ENCODE data around the gene JARID2. TPM values are rescaled to one million over a fixed set of nuclear protein-coding genes. Genes with fewer than 3 reads are reported as not detected.

Gene JARID2
- total and polyA plus RNA-seq, 9 of the 15 experiments (the other 6 are each of a cell fraction or from before 2014, with no cell fraction given): 5.0 to 29.0 (median 15.6) TPM

GRCh38 chr6:15368873-15369272 lies 123.0 kb downstream of the JARID2 start:
- Histone ChIP-seq H2AFZ (ENCODE audit: low read depth, low read length) (no peak overlapping the region), H4K20me1 (replicated peaks; ENCODE audit: control insufficient read depth, insufficient read depth, low read length) (peaks cover 50% of the 10 kb centered on the region), H3K4me1 (replicated peaks in 1 of 2; ENCODE audit: control insufficient read depth in 2 of 2, insufficient read depth in 2 of 2, low read length in 2 of 2) (peaks cover 9 to 61% of the 10 kb centered on the region in 2 experiments; a peak in 4 of 5 replicates), H3K4me2 (ENCODE audit: insufficient read depth, low read length) (peak overlapping the region; percentile 35; the same call in 1 of the 2 replicates), H3K36me3 (ENCODE audit: control insufficient read depth, insufficient read depth, low read length) (peaks cover 6% of the 10 kb centered on the region; the same call in 1 of the 3 replicates), H3K9me1 (ENCODE audit: control insufficient read depth, insufficient read depth, low read length) (no peaks in the 10 kb centered on the region), H3K4me3 (no peak overlapping the region), H3K27me3 (ENCODE audit: control insufficient read depth in 2 of 2, insufficient read depth in 2 of 2, low read length in 2 of 2) (no peaks in the 10 kb centered on the region), H3K27ac (ENCODE audit: extremely low read depth, low read depth, low read length) (no peak overlapping the region), H3K9ac (ENCODE audit: insufficient read depth in 1 of 2, low read depth in 2 of 2, low read length in 2 of 2) (no peak overlapping the region), H3K79me2 (ENCODE audit: control insufficient read depth, insufficient read depth, low read length) (peaks cover 98% of the 10 kb centered on the region), H3K9me3 (replicated peaks; ENCODE audit: control insufficient read depth, insufficient read depth, low read depth, low read length) (no peaks in the 10 kb centered on the region)
- ChIA-PET CTCF (ENCODE audit: low intra/inter-chr PET ratio) (no interaction called here), POLR2A (interaction anchor here (0.6 to 3.0 kb wide), 5 partner anchors 10 to 66 kb away, joined by 3 to 12 read pairs (median 5); no protein-coding TSS in a partner anchor)
- intact Hi-C loops (cut with micrococcal nuclease): no loop called here
- FAIRE-seq (no peak), ATAC-seq (peak; percentile 65), DNase-seq (ENCODE audit: extremely low read depth in 1 of 4, low spot score in 3 of 4) (peak in 2 of 4 experiments; percentile 37 to 60)
- 17% methylated on average over 5 of the region's 5 CpGs for WGBS (ENCODE audit: insufficient coverage, low coverage, missing lambda C conversion rate)
- in situ Hi-C loops (cut with MboI): no loop called here
- BruUV-seq (replicated peaks): no TSS peak
- no peak for TF ChIP-seq PRMT5 (CRISPR knock-in tag; IDR thresholded peaks at IDR 0.05)
- TF ChIP-seq FOXK2 (conservative IDR thresholded peaks at IDR 0.05 in 1 of 2, IDR thresholded peaks at IDR 0.05 in 1 of 2; ENCODE audit: low read depth in 2 of 2): no peak
- peak in 1 of 2 experiments; percentile 85; a peak in 2 of 4 replicates for TF ChIP-seq RCOR1 (IDR thresholded peaks at IDR 0.05; ENCODE audit: borderline replicate concordance in 1 of 2, low read depth in 2 of 2, low read length in 2 of 2)
- TF ChIP-seq CBFA2T3 (IDR thresholded peaks at IDR 0.05): peak; percentile 81
- TF ChIP-seq KLF16 (IDR thresholded peaks at IDR 0.05): peak; percentile 17; the same call in 1 of the 2 replicates
- no peak for TF ChIP-seq BRCA1 (IDR thresholded peaks at IDR 0.05)
- no peak for TF ChIP-seq BRCA1 (CRISPR knock-in tag; IDR thresholded peaks at IDR 0.05)
- no peak for TF ChIP-seq HMG20B (CRISPR knock-in tag; IDR thresholded peaks at IDR 0.05)
- TF ChIP-seq NR2F6 (CRISPR knock-in tag; IDR thresholded peaks at IDR 0.05): no peak
- TF ChIP-seq POLR3A (IDR thresholded peaks at IDR 0.05; ENCODE audit: borderline replicate concordance, extremely low read depth, insufficient read depth, insufficient read length): no peak
- TF ChIP-seq HDAC2 (IDR thresholded peaks at IDR 0.05): 0 out of 2 replicates have a peak, but pooled peaks have one; percentile 63
- no peak for TF ChIP-seq RNF219 (CRISPR knock-in tag; IDR thresholded peaks at IDR 0.05)
- TF ChIP-seq MAZ (CRISPR knock-in tag; conservative IDR thresholded peaks at IDR 0.05 in 1 of 2, IDR thresholded peaks at IDR 0.05 in 1 of 2): 0 out of 4 replicates have a peak, but pooled peaks of 1 of the 2 experiments have one; percentile 32
- no peak for TF ChIP-seq BHLHE40 (IDR thresholded peaks at IDR 0.05; ENCODE audit: low read length)
- TF ChIP-seq TCF7L2 (IDR thresholded peaks at IDR 0.05; ENCODE audit: low read depth, low read length): no peak
- no peak for TF ChIP-seq SIN3A (IDR thresholded peaks at IDR 0.05; ENCODE audit: borderline replicate concordance in 2 of 2, control insufficient read depth in 1 of 2, low read depth in 2 of 2, low read length in 2 of 2)
- no peak for TF ChIP-seq ZKSCAN8 (CRISPR knock-in tag; IDR thresholded peaks at IDR 0.05)
- TF ChIP-seq NFIC (IDR thresholded peaks at IDR 0.05): no peak
- no peak; the same call in 1 of the 2 replicates for TF ChIP-seq STAT5A (IDR thresholded peaks at IDR 0.05; ENCODE audit: borderline replicate concordance, low read length)
- TF ChIP-seq KLF6 (CRISPR knock-in tag; IDR thresholded peaks at IDR 0.05; ENCODE audit: borderline replicate concordance): no peak
- peak; percentile 68 for TF ChIP-seq SMARCA4 (IDR thresholded peaks at IDR 0.05)
- peak; percentile 76 to 77 for TF ChIP-seq TRIM24 (IDR thresholded peaks at IDR 0.05)
- no peak for TF ChIP-seq MECOM (CRISPR knock-in tag; IDR thresholded peaks at IDR 0.05)

All from K562 (cell line).